BE2C (cell line): Measurements from ENCODE around the gene IL1RAP.

Experiments
- DNase-seq: peaks from one replicate; pipeline ENCODE4 v3.0.0-alpha.2; 2020
- H3K27me3 ChIP-seq: fragments of 250-450 bp; sonication (Bioruptor Pico); 2 replicates; pipeline ENCODE4 v1.5.1; 2020; ENCODE audit warnings: mild to moderate bottlenecking
- H3K36me3 ChIP-seq: fragments of 250-450 bp; sonication (Bioruptor Pico); 2 replicates; pipeline ENCODE4 v1.5.1; 2020; ENCODE audit warnings: mild to moderate bottlenecking
- H3K4me1 ChIP-seq: fragments of 250-450 bp; sonication (Bioruptor Pico); 2 replicates; pipeline ENCODE4 v1.5.1; 2020
- H3K4me3 ChIP-seq: 2 replicates; pipeline ENCODE4 v1.5.1; 2011; ENCODE audit warnings: low read depth, low read length
- H3K9me3 ChIP-seq: fragments of 250-450 bp; sonication (Bioruptor Pico); 2 replicates; pipeline ENCODE4 v1.5.1; 2020
- CTCF ChIP-seq: IDR thresholded peaks from 2 replicates; pipeline ENCODE4 v1.5.1; 2012; ENCODE audit warnings: mild to moderate bottlenecking, low read depth, low read length

Gene IL1RAP

GRCh38 chr3:190533511-190534281 lies 19.8 kb downstream of the IL1RAP start:
- TF ChIP-seq CTCF: no peak
- no peaks in the 10 kb centered on the region for H3K36me3 ChIP-seq
- H3K4me3 ChIP-seq: no peak overlapping the region
- H3K27me3 ChIP-seq: no peaks in the 10 kb centered on the region
- no peaks in the 10 kb centered on the region for H3K9me3 ChIP-seq
- no peak for DNase-seq
- H3K4me1 ChIP-seq: no peaks in the 10 kb centered on the region

- DNase-seq: no peak
- TF ChIP-seq CTCF: no peak
- H3K36me3 ChIP-seq: no peaks in the 10 kb centered on the region
- H3K27me3 ChIP-seq: no peaks in the 10 kb centered on the region
- H3K4me3 ChIP-seq: no peak overlapping the region
- H3K4me1 ChIP-seq: no peaks in the 10 kb centered on the region
- H3K9me3 ChIP-seq: no peaks in the 10 kb centered on the region
These were observed 20.5 kb downstream of the IL1RAP start for GRCh38 chr3:190534386-190534785.

- Histone ChIP-seq H3K4me1 (no peaks in the 10 kb centered on the region), H3K4me3 (no peak overlapping the region), H3K27me3 (no peaks in the 10 kb centered on the region), H3K9me3 (no peaks in the 10 kb centered on the region), H3K36me3 (no peaks in the 10 kb centered on the region)
- no peak for TF ChIP-seq CTCF
- DNase-seq: no peak
These were observed 21.1 kb downstream of the IL1RAP start for GRCh38 chr3:190534986-190535385.

GRCh38 chr3:190537146-190537545 lies 23.3 kb downstream of the IL1RAP start:
- Histone ChIP-seq H3K36me3 (no peaks in the 10 kb centered on the region), H3K4me3 (no peak overlapping the region), H3K27me3 (no peaks in the 10 kb centered on the region), H3K9me3 (no peaks in the 10 kb centered on the region), H3K4me1 (no peaks in the 10 kb centered on the region)
- TF ChIP-seq CTCF: no peak
- DNase-seq: no peak

- no peak overlapping the region for H3K4me3 ChIP-seq
- no peaks in the 10 kb centered on the region for H3K36me3 ChIP-seq
- DNase-seq: no peak
- no peaks in the 10 kb centered on the region for H3K9me3 ChIP-seq
- no peak for TF ChIP-seq CTCF
- no peaks in the 10 kb centered on the region for H3K27me3 ChIP-seq
- H3K4me1 ChIP-seq: no peaks in the 10 kb centered on the region
These were observed 24.4 kb downstream of the IL1RAP start for GRCh38 chr3:190538288-190538687.

- no peak for TF ChIP-seq CTCF
- no peak for DNase-seq
- H3K4me1 ChIP-seq: no peaks in the 10 kb centered on the region
- H3K4me3 ChIP-seq: no peak overlapping the region
- H3K27me3 ChIP-seq: no peaks in the 10 kb centered on the region
- no peaks in the 10 kb centered on the region for H3K36me3 ChIP-seq
- H3K9me3 ChIP-seq: no peaks in the 10 kb centered on the region
These were observed 25.6 kb downstream of the IL1RAP start for GRCh38 chr3:190539526-190539925.
